ENCODE data around the gene WDR59. TPM values are rescaled to one million over a fixed set of nuclear protein-coding genes. Genes with fewer than 3 reads are reported as not detected.

The WDR59 gene
- polyA plus RNA-seq, 1 donor (not counting 4 experiments of a cell fraction or from before 2014, with no cell fraction given): 59.7 TPM

DNA sequence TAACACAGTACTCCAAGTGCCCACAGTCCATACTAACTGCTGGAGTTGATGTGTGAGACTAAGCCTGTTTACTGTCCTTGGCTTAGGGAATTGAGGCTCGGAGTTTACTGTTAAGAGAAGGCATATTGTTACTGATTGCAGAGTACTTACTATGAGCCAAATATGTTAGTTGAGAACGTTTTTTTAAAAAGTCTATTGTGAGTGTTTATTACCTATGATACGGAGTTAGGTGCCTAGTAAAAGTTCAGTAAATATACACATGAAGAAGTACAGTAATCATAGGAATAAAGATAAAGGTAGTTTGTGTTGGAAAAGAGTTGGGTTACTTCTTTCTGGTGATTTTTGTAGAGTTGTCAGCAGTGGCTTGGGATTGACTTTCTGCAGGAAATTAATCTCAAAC, 39.3 kb upstream of the WDR59 start:
- Histone ChIP-seq H3K27me3 (ENCODE audit: control insufficient read depth, extremely low read depth, insufficient read depth, low read length) (no peaks in the 10 kb centered on the region), H4K20me1 (ENCODE audit: control insufficient read depth, extremely low read depth, insufficient read depth, low read length) (no peaks in the 10 kb centered on the region), H3K9ac (ENCODE audit: control insufficient read depth, extremely low read depth, insufficient read depth, low read length) (no peak overlapping the region), H3K4me1 (ENCODE audit: control insufficient read depth, extremely low read depth, insufficient read depth, low read length) (no peaks in the 10 kb centered on the region), H3K9me3 (ENCODE audit: control insufficient read depth, low read depth, low read length) (peaks cover 3% of the 10 kb centered on the region), H3K9me1 (ENCODE audit: control insufficient read depth, extremely low read depth, insufficient read depth, low read length) (no peaks in the 10 kb centered on the region), H3K27ac (ENCODE audit: control insufficient read depth, insufficient read depth, low read length) (no peak overlapping the region), H3K79me2 (ENCODE audit: control insufficient read depth, insufficient read depth, low read length) (peaks cover 35% of the 10 kb centered on the region), H3K4me2 (ENCODE audit: control insufficient read depth, extremely low read depth, insufficient read depth, low read depth, low read length) (no peak overlapping the region), H3K36me3 (ENCODE audit: control insufficient read depth in 2 of 2, extremely low read depth in 1 of 2, insufficient read depth in 2 of 2, low read length in 2 of 2) (no peaks in the 10 kb centered on the region), H3K4me3 (ENCODE audit: control insufficient read depth in 2 of 3, extremely low read depth in 1 of 3, insufficient read depth in 2 of 3, low read depth in 1 of 3, low read length in 3 of 3) (no peak overlapping the region), H2AFZ (ENCODE audit: control insufficient read depth, low read length) (no peak overlapping the region)
- TF ChIP-seq EZH2 (IDR thresholded peaks at IDR 0.05; ENCODE audit: low read length): no peak
- TF ChIP-seq, protein P1, sequence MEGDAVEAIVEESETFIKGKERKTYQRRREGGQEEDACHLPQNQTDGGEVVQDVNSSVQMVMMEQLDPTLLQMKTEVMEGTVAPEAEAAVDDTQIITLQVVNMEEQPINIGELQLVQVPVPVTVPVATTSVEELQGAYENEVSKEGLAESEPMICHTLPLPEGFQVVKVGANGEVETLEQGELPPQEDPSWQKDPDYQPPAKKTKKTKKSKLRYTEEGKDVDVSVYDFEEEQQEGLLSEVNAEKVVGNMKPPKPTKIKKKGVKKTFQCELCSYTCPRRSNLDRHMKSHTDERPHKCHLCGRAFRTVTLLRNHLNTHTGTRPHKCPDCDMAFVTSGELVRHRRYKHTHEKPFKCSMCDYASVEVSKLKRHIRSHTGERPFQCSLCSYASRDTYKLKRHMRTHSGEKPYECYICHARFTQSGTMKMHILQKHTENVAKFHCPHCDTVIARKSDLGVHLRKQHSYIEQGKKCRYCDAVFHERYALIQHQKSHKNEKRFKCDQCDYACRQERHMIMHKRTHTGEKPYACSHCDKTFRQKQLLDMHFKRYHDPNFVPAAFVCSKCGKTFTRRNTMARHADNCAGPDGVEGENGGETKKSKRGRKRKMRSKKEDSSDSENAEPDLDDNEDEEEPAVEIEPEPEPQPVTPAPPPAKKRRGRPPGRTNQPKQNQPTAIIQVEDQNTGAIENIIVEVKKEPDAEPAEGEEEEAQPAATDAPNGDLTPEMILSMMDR (optimal IDR thresholded peaks at IDR 0.05 in 1 of 3, IDR thresholded peaks at IDR 0.05 in 1 of 3, conservative IDR thresholded peaks at IDR 0.05 in 1 of 3; ENCODE audit: extremely low read depth in 1 of 3, insufficient read depth in 2 of 3, low read length in 3 of 3): no peak
- dilution Hi-C loops (cut with MboI; ENCODE audit: extremely low pct_ligation_motif_present, low sequenced_read_pairs): no loop called here
- DNase-seq (ENCODE audit: low read depth, low spot score) (no peak), FAIRE-seq (no peak)

DNA sequence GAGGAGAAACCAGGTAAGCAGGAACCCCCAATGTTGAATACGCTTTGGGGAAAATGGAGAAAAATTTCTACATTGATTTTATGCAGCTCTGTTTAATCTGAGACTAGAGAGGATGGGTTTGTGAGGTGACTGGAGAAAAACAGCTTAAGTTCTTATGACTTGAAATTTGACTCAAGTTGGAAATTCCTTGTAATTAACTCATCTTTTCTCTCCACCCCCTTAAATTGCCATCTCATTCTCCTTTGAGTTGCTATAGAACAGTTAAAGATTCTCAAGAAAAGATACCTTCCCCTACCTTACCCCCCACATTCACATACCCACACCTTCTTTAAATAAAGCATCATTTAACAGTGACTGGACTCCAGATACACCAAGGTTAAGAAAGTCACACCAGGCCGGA, 38.1 kb upstream of the WDR59 start:
- H4K20me1 ChIP-seq (ENCODE audit: control insufficient read depth, extremely low read depth, insufficient read depth, low read length): no peaks in the 10 kb centered on the region
- H3K9ac ChIP-seq (ENCODE audit: control insufficient read depth, extremely low read depth, insufficient read depth, low read length): no peak overlapping the region
- H3K79me2 ChIP-seq (ENCODE audit: control insufficient read depth, insufficient read depth, low read length): peaks cover 41% of the 10 kb centered on the region
- no peak overlapping the region for H2AFZ ChIP-seq (ENCODE audit: control insufficient read depth, low read length)
- H3K9me1 ChIP-seq (ENCODE audit: control insufficient read depth, extremely low read depth, insufficient read depth, low read length): no peaks in the 10 kb centered on the region
- TF ChIP-seq, protein P1 (optimal IDR thresholded peaks at IDR 0.05 in 1 of 3, IDR thresholded peaks at IDR 0.05 in 1 of 3, conservative IDR thresholded peaks at IDR 0.05 in 1 of 3; ENCODE audit: extremely low read depth in 1 of 3, insufficient read depth in 2 of 3, low read length in 3 of 3): no peak
- no peak for TF ChIP-seq EZH2 (IDR thresholded peaks at IDR 0.05; ENCODE audit: low read length)
- no peak for FAIRE-seq
- no peak overlapping the region for H3K27ac ChIP-seq (ENCODE audit: control insufficient read depth, insufficient read depth, low read length)
- no peak for DNase-seq (ENCODE audit: low read depth, low spot score)
- H3K4me2 ChIP-seq (ENCODE audit: control insufficient read depth, extremely low read depth, insufficient read depth, low read depth, low read length): no peak overlapping the region
- H3K4me1 ChIP-seq (ENCODE audit: control insufficient read depth, extremely low read depth, insufficient read depth, low read length): no peaks in the 10 kb centered on the region
- dilution Hi-C loops (cut with MboI; ENCODE audit: extremely low pct_ligation_motif_present, low sequenced_read_pairs): no loop called here
- peaks cover 3% of the 10 kb centered on the region for H3K9me3 ChIP-seq (ENCODE audit: control insufficient read depth, low read depth, low read length)
- no peak overlapping the region for H3K4me3 ChIP-seq (ENCODE audit: control insufficient read depth in 2 of 3, extremely low read depth in 1 of 3, insufficient read depth in 2 of 3, low read depth in 1 of 3, low read length in 3 of 3)
- no peaks in the 10 kb centered on the region for H3K36me3 ChIP-seq (ENCODE audit: control insufficient read depth in 2 of 2, extremely low read depth in 1 of 2, insufficient read depth in 2 of 2, low read length in 2 of 2)
- H3K27me3 ChIP-seq (ENCODE audit: control insufficient read depth, extremely low read depth, insufficient read depth, low read length): no peaks in the 10 kb centered on the region

All from keratinocyte (primary cell).